LNCAP (cell line): ENCODE measurements around the gene TP63.

Source experiments
- TF ChIP-seq, protein P1 (sequence below): fragments of 450-650 bp; IDR thresholded peaks from 2 replicates; pipeline ENCODE4 v1.5.1; 2017; ENCODE audit warnings: mild to moderate bottlenecking

TP63 gene

DNA sequence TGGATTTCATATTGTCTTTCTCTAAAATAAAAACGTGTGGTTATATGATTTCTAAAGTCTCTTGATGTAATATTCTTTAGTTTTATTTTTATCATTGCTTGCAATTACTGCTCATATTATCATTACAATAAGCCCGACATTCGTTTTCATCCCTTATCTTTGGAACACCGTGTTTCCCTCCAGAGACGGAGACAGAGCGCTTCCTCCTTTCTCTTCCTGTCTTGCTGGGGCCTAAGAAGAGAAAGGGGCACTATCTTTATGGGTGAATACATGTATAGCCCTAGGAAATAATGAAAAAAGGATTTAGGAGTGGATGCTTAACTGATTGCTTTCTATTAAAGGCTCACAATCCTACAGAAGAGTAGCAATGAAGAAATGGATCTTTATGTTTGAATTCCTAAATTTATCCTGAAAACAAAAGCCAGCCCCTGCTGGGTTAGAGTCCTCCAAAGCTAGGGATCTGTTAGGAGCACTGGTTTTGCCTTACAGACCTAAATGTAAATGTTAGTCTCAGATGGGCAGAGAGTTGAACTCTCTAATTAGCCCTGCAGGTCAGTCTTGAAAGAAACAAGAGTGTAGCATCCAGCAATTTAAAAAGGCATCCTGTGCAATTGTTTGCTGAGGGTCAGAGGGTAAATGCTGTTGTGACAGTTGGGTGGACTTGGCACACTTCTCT lies 145.1 kb downstream of the TP63 start:
- TF ChIP-seq, protein P1, sequence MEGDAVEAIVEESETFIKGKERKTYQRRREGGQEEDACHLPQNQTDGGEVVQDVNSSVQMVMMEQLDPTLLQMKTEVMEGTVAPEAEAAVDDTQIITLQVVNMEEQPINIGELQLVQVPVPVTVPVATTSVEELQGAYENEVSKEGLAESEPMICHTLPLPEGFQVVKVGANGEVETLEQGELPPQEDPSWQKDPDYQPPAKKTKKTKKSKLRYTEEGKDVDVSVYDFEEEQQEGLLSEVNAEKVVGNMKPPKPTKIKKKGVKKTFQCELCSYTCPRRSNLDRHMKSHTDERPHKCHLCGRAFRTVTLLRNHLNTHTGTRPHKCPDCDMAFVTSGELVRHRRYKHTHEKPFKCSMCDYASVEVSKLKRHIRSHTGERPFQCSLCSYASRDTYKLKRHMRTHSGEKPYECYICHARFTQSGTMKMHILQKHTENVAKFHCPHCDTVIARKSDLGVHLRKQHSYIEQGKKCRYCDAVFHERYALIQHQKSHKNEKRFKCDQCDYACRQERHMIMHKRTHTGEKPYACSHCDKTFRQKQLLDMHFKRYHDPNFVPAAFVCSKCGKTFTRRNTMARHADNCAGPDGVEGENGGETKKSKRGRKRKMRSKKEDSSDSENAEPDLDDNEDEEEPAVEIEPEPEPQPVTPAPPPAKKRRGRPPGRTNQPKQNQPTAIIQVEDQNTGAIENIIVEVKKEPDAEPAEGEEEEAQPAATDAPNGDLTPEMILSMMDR: no peak

DNA sequence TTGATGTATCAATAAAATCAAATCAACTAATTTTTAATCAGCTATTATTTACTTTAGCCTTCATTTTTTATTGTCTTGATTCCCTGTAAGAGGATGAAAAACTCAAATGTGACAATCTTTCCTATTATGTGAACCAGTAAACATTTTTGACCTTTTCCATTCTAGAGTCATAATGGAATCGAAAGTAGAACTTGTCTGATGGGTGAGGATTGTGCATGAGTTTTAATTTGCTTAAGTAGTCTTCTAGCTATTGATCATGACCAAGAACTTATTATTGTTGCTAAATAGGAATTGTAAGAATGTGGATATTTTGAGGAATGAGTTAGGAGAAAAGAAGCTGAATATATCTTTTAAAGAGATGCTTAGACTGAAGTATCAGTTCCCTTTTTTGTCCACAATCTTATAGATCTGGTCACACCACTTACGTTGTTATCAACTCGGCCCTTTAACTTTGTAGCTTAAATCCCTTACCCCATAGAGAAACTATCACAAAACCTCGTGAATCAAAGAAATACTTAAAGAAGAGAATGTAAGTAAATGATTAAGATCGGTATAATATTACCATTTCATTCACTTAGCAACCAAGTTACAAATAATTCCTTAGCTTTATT lies 147.3 kb downstream of the TP63 start:
- TF ChIP-seq, protein P1: no peak

DNA sequence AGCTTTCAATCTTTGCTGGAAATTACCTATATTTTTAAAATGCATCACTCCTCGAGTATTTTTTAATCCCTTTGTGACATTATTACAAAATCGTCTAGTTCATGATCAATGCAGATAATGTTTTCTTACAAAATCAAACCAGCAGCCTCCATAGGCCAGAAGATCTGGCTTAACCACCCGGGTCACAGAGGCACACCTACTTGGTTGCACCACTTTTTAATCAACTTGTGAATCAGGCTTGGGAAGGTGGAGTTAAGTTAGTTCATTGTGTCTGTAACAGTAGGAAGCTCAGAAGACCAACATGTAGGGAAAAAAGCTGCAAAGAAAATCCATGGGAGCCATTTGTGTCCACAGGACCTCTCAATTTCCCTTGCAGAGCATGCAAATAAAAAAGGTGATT lies 148.0 kb downstream of the TP63 start:
- TF ChIP-seq, protein P1: no peak

DNA sequence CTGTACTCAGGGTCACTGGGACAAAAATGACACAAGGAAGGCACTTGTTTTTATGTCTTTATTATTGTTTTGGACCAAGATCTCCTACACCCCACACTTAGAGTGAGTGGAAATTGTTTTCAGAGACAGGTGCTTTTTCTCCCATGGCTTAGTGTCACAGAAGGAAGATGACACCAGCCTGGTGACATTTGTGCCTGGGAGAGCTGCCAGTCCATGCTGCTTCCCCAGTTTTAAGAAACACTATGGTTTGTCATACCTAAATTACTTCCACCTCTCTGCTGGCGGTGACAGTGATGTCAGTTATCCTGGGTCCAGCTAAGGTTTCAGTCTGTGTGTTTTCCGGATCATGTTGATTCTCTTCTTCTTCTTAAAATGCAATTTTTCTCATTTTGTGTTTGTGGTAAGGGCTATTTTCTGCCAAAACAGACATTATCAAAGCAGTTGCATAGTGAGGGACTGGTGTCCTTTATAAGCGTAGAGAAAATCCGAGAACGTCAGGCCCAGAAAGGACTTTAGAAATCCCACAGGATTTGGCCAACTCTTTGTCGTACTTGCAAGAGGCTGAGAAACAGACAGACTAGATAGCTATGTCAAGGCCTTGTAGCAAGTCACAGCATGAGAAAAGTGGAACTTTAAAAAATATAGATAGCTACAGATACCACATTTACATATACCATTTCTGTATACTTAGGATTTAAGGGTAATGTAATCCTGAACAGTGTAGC lies 149.5 kb downstream of the TP63 start:
- TF ChIP-seq, protein P1: no peak

DNA sequence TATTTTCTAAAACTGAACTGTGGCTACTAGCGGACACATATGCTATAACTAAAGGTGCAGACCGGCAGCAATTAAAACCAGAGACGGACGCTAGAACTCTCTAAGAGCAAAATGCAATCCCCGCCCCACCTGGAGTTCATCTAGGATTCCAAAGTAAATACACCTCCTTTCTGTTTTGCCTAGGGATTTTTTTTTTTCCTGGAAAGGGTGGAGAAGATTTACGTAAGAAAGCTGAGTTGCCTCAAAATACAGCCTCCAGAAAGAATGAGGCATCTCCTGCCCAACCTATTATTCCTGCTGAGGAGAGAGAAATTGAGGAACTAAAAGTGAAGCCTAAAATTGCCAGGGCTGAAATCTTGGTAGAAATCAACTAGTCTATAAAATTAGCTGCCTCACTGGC lies 150.2 kb downstream of the TP63 start:
- TF ChIP-seq, protein P1: no peak

DNA sequence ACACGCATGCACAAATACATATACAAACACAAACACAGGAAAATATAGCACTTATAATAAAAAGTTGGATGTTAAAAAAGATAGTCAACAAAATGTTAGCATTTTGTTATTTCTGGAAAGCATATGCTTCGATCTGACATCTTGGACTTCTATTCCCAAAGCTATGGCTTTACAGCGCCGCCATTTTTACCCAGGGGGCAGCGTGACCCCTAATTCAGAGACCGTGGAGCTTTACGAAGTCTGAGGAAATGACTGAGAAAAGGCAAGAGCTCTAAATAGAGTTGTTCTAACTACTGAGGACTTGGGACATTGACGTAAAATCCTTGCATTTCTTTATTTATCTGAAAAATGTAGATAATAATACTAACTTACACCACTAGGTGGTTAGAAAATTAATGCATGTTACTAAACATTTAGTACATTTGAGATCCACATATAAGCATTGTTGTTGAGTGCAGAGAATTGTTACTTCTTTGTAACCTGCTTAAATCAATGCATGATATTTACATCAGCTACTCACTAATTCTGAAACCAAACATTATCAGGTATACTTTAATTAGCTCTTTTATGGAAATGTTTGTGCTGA lies 155.4 kb downstream of the TP63 start:
- TF ChIP-seq, protein P1: peak; percentile 30; the same call in 1 of the 2 replicates

DNA sequence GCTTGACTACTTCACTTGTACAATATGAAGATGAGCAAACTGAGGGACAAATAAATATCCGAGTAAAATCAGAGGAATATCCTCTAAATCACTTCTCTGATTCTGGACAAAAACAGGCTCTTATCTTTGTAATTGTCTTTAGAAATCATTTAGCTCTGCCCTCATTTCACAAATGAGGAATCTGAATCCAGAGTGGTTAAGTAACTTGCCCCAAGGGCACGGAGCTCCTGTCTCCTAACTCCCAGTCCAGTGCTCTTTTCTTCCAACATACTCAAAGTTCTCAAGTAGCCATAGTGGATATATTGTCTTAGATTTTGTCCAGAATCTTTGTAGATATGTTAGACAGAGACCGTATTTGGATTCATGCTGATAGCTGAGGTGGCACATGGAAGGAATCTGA lies 156.0 kb downstream of the TP63 start:
- TF ChIP-seq, protein P1: no peak
